Anterior cingulate cortex (tissue), 58 donors: ENCODE results near the gene SNPH.

Experiments used
- DNase-seq, 58 donors: peaks; one replicate each; lab custom pipeline; 2025; lab: John Stamatoyannopoulos, UW

SNPH gene

GRCh38 chr20:1302685-1303541, 36.8 kb downstream of the SNPH start:
- DNase-seq, result peak in 3 of 58 donors; percentile 14 to 22 (median 15)

- peak in 2 of 58 donors; percentile 30 to 31 for DNase-seq
Measured at GRCh38 chr20:1304710-1305515, 38.8 kb downstream of the SNPH start.

DNA sequence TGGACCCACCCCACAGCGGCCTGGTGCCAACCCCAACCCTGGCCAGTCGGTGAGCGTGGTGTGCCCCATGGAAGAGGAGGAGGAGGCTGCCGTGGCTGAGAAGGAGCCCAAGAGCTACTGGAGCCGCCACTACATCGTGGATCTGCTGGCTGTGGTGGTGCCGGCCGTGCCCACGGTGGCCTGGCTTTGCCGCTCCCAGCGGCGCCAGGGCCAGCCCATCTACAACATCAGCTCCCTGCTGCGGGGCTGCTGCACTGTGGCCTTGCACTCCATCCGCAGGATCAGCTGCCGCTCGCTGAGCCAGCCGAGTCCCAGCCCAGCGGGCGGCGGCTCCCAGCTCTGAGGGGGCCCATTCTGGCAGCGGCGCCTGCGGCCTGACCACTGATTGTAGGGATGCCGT, 39.6 kb downstream of the SNPH start:
- no peak for DNase-seq

DNA sequence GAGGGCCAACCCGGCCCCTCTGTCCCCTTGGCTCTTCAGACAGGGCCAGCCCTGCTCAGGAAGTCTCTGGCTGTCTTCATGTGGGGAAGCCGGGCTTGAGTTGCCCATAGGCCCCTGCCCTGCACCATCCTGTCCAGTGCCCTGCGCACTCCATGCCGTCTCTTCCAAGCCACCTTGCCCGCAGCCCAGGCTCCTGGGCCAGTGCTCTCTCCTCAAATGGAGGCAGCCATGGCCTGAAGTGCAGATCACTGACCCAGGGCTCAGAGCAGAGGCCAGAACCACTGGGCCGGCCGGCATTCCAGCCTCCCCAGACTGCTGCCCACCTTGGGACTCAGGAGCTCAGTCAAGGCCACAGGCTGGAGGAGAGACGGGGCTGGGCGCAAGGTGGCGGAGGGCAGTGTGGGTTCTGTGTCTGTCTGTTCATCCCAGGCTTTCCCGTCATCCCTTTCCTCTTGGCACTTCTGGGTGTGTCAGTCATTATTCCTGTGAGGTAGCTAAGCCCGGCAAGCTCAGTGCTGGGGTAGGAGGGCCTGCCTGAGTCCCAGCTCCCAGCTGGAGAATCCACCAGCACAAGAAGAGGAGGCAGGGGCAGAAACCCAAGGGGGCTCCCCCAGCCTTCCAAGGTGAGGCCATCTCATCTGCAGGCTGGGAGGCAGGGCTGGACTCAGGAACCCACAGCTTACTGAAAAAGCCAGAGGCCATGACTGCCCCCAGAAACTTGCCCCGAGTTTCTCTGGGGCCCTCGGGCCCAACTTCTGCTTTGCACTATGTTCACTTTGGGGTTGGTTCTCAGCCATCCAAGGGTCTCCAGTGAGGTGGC, 40.4 kb downstream of the SNPH start:
- no peak for DNase-seq

DNA sequence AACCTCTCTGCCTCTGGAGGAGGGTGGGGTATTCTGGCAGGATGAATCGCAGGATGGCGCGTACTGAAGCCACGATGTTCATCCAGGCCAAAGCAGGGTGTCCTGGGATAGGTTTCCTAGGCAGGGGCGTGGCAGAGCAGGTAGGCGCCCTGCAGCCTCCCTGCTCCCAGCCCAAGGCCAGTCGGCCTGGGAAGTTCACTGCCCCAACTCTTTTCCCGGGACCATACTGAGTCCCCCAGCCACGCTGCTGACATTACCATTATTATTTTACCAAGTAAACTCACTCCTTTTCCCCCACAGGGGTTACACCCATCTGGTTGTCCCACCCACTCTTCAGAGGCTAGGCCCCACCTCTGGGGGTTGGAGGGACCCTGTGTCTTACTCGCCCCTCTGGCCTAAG, 41.1 kb downstream of the SNPH start:
- DNase-seq, result no peak

DNA sequence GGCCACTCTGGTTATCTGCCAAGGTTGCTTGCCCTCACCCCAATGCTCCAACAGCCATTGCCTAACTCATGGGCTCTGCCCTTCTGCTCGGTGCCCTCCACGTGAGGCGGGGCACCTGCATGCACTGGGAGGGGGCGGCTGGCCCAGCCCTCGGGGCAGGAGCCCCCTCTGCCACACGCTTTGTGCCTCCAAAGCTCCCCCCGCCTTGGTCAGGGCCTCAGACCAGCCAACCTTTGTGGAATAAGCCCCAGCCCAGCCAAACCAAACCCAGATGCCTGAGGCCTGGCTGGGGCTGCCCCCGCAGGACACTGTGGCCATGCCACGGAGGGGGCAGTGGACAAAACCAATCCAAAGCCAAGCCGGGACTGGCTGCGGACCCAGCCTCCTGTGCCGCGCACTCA, 41.5 kb downstream of the SNPH start:
- DNase-seq, result no peak

DNA sequence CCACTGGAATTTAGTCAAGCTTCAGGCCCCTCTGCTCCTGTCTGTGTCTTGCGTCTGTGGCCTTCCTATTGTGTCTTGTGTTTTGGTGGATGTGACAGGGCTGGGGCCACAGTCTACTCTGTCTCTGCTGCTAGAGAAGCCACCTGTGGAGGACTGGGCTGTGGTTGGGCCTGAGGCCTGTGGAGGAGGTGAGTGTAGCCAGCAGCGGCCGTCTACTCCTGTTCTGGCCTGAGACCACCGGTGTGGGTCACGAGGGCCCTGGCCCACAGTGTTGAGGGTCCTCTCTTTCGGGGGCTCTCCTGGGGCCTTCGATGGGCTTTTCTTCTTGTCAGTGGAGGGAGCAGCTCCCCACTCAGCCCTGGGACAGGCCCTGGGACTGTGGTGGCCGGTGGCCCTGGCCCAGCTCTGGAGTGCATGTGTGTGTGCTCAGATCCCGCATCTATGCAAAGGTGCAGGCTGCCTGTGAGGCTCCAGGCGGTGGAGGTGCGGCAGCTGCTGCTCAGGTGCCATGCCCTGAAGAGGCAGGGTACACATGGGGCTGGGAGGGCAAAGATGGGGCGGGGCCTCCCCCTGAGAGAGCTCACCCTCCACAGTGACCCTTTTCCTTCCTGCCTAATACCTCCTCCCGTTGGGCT, 42.1 kb downstream of the SNPH start:
- no peak for DNase-seq

DNA sequence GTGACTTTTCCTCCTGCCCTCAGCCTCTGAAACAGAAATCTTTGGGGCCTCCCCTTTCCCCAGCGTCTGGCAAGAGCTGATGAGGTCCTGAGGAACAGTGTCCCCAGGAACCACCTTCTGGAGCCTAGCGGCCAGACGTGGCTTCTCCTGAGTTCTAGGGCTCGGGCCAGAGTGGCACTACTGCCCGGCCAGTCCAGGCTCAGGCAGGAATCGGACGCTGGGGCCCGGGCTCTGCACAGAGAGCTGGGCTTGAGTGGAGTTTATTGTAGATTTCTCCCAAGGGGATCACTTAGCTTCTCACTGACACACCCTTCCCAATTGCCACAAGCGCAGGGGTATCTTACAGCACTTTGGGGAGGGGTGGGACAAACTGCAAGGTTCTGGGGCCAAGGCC, 42.6 kb downstream of the SNPH start:
- DNase-seq, result no peak

- peak in 15 of 58 donors; percentile 9 to 64 (median 36) for DNase-seq
Measured at GRCh38 chr20:1309439-1309847, 43.3 kb downstream of the SNPH start.

- peak in 18 of 58 donors; percentile 12 to 57 (median 28) for DNase-seq
Measured at GRCh38 chr20:1310071-1310470, 44.0 kb downstream of the SNPH start.

DNA sequence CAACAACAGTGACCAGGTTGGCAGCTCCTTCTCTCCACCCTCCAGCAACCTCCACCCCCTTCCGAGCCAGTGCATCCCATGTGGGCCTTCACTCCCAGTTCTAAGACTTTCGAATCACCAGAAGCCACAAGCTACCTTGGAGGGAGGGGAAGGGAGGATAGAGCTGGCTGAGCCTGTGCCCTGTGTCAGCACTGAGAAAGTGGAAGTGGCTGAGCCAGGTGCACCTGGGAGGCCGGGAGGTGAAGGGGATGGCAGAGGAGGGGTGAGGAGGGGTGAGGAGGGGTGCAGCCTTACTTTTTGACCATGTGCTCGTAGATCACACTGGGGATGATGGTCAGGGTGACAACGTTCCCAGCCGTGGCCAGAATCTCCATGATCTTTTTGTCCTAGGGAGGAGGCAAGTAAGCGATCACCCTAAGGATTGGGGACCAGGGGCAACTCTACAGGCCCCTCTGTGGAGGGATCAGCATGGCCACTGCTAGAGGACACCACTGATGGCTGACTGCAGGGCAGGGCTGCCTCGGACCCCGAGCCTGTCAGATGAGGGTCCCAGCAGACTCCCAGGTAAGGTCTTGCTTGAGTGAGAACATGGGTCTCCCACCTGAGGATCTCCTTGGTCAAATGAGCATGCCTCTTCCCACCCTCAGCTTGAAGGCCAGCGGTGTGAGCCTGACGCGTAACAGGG, 44.6 kb downstream of the SNPH start:
- no peak for DNase-seq

DNA sequence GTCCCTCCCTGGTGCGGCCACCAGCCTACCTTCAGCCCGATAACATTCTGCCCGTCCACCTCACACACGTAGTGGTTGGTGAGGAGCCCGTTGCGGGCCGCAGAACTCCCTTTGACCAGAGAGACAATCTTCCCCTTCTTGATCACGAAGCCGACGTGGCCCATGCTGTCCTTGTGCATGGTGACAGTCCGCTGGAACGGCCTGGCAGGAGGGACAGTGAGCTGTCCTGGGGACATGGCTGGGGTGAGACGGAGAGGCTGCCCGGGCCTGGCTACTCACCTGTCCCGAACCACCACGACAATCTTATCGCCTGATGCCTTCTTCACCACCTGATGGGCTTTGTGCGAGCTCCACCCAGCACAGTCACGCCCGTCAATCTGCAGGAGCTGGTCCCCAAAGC, 46.2 kb downstream of the SNPH start:
- no peak for DNase-seq

DNA sequence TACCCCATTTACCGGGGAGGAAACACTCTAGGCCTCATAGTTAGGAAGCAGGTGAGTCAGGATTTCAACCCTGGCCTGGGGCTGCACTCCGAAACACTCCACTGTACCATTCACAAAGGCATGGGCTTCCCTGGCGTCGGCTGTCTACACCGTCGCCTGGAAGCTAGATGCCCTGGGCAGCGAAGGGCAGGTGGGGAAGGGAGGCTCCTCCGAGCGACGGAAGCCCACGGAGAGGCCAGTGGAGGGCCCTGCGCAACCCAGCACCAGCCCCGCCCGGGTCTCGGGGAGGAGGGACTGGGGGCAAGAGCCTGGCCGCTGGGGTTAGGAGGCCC, 46.8 kb downstream of the SNPH start:
- no peak for DNase-seq

DNA sequence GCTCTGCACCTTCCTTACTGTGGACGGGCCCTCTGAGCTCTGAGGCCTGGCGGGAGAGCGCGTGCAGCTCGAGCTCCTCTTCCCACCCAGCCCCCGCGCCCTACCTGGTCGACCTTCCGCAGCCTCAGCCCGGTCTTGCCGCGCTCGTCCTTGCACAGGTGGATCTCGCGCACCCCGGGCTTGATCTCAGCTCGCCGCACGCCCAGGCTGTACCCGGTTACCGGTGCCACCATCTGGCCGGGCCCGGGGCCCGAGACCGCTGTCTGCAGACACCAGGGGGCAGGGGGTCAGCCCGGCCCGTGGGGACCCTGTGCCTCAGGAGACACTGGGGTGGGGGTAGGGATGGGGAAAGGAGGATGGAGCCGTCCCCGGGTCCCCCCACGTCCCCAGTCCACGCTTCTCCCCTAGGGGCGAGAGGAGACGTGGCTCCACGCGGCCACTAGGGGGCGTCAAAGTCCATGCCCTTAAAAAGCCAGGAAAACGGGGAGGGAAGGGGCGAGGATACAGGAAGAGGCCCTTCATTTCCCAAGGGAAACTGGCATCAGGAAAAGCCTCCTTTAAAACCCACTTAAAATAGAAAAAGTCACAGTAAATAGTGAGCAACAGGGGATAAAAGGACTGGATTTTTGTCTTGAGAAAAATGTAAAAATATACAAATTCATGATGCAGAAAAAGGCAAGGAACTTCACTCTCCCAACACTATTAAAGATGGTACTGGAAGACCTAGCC, 47.3 kb downstream of the SNPH start:
- DNase-seq, result peak in 54 of 58 donors; percentile 22 to 84 (median 60)

DNA sequence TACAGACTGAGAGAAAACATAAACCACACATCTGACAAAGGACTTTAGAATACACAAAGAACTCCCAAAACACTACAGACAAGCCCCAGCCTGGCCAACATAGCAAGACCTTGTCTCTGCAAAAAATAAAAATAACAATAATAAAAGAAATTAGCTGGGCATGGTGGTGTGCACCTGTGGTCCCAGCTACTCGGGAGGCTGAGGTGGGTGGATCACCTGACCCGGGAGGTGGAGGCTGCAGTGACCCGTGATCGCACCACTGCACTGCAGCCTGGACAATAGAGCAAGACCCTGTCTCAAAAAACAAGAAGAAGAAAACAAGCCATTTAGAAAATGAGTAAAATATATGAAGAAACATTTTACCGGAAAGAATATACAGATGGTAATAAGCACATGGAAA, 49.7 kb downstream of the SNPH start:
- DNase-seq, result no peak

DNA sequence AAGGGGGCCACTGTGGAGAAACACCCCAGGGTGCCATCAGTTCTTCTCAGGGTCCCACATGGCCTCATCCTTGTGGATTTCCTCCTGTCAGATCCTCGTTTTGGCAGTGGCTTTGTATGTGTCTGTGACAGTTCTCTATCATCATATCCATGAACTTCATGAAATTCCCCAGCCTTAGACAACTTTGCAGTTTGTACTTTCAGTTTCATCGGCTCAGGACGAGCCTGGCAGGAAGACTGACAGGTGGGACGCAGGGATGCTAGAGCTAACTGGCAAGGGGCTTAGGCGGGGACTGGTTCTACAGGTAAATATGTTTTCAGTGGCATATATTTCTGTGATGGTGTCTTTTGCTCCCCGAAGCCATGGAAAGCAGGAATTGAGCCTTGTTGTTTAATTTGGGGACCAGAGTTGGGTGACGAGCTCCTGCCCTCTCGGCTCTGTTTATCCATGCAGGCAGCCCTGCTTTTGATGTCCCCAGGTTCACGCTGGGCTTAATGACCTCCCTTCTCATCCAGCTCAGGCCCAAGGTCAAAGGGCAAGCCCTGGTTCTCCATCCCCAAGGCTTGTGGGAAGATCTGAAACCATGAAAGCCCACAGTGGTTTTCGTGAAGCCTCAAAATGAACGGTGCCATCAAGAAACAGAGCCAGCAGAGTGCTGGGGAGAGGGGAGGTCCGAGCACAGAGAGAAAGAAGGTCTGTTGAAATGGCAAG, 51.6 kb downstream of the SNPH start:
- DNase-seq, result no peak

DNA sequence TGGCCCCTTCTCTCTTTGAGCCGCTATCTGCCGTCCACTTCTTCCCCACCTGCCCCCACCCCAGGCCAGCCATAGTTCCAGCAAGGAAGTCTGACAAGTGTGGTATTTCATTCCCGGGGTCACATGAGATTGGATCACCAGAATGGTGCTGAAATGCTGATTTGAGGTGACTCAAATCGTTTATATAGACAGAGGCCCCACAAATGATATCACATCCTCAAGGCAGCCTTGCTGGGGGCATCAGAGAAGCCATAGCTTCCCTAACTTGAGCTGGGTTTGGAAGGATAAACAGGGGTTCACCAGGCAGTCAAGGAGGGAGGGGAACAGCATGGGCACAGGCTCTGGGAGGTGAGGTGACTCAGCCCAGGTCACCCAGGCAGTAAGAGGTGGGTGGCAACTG, 53.0 kb downstream of the SNPH start:
- DNase-seq, result no peak

GRCh38 chr20:1319462-1319861, 53.4 kb downstream of the SNPH start:
- DNase-seq, result no peak

- DNase-seq, result no peak
Measured at GRCh38 chr20:1320016-1320415, 53.9 kb downstream of the SNPH start.
